ENCODE results near the gene CHN1. TPM values are rescaled to one million over a fixed set of nuclear protein-coding genes. Genes with fewer than 3 reads are reported as not detected.

The CHN1 gene
- total and polyA plus RNA-seq, 2 donors from 2014 or later = 6.5 to 14.1 TPM

GRCh38 chr2:174789001-174789400 is 216.2 kb downstream of the CHN1 start:
- H3K36me3 ChIP-seq (ENCODE audit: control insufficient read depth in 2 of 3, insufficient read depth in 3 of 3, low read length in 3 of 3) = no peaks in the 10 kb centered on the region
- no peak for FAIRE-seq
- H3K27ac ChIP-seq (ENCODE audit: low read depth in 2 of 2, low read length in 2 of 2) = no peak overlapping the region
- TF ChIP-seq CTCF (IDR thresholded peaks at IDR 0.05; ENCODE audit: borderline replicate concordance, extremely low read depth, insufficient read depth) = no peak
- no peak overlapping the region for H3K4me3 ChIP-seq (ENCODE audit: low read length in 3 of 3)
- H3K9me3 ChIP-seq (ENCODE audit: control insufficient read depth in 2 of 3, insufficient read depth in 1 of 3, low read length in 3 of 3) = no peaks in the 10 kb centered on the region
- H3K4me1 ChIP-seq (ENCODE audit: control insufficient read depth in 2 of 3, insufficient read depth in 2 of 3, low read depth in 1 of 3, low read length in 3 of 3) = no peaks in the 10 kb centered on the region
- H3K27me3 ChIP-seq (ENCODE audit: control insufficient read depth, insufficient read depth, low read length) = no peaks in the 10 kb centered on the region
- intact Hi-C loops (cut with DNase I) = no loop called here
- H3K9ac ChIP-seq (ENCODE audit: low read length in 3 of 3) = no peak overlapping the region
- no peak for DNase-seq

DNA sequence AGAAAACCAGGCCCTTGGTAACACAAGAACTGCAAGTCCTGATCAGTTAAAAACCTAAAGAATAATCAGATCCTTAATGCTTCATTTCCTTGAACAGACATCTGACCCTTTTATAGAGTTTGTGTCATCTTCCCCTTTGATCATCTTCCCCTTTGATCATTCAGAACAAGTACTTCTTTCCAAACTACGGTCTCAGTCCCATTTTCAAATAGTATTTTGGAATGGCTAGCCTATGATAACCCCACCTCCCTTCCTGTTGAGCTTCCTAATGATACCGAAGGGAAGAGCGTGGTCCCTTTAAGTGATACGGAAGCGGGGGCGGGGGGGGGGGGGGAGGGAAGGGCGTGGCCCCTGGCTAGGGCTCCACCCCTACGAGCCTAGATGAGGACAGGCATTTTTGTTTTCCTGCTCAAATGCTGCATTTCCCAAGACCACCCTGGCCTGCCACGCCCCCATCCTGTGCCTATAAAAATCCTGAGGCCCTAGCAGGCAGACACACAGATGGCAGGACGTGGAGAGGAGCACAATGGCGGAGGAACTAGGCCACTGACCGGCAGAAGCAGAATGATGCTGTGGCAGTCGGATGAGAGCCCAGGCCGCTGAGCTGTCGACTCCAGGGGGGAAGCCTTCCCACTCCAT is 216.8 kb downstream of the CHN1 start:
- H3K9ac ChIP-seq (ENCODE audit: low read length in 3 of 3) = no peak overlapping the region
- H3K9me3 ChIP-seq (ENCODE audit: control insufficient read depth in 2 of 3, insufficient read depth in 1 of 3, low read length in 3 of 3) = no peaks in the 10 kb centered on the region
- H3K27me3 ChIP-seq (ENCODE audit: control insufficient read depth, insufficient read depth, low read length) = no peaks in the 10 kb centered on the region
- FAIRE-seq (no peak), DNase-seq (peak in 2 of 5 donors; percentile 23 to 58)
- intact Hi-C loops (cut with DNase I) = no loop called here
- no peak overlapping the region for H3K4me3 ChIP-seq (ENCODE audit: low read length in 3 of 3)
- no peak for TF ChIP-seq CTCF (IDR thresholded peaks at IDR 0.05; ENCODE audit: borderline replicate concordance, extremely low read depth, insufficient read depth)
- no peak overlapping the region for H3K27ac ChIP-seq (ENCODE audit: low read depth in 2 of 2, low read length in 2 of 2)
- H3K36me3 ChIP-seq (ENCODE audit: control insufficient read depth in 2 of 3, insufficient read depth in 3 of 3, low read length in 3 of 3) = no peaks in the 10 kb centered on the region
- no peaks in the 10 kb centered on the region for H3K4me1 ChIP-seq (ENCODE audit: control insufficient read depth in 2 of 3, insufficient read depth in 2 of 3, low read depth in 1 of 3, low read length in 3 of 3)

- no peaks in the 10 kb centered on the region for H3K27me3 ChIP-seq (ENCODE audit: control insufficient read depth, insufficient read depth, low read length)
- no peaks in the 10 kb centered on the region for H3K4me1 ChIP-seq (ENCODE audit: control insufficient read depth in 2 of 3, insufficient read depth in 2 of 3, low read depth in 1 of 3, low read length in 3 of 3)
- intact Hi-C loops (cut with DNase I) = no loop called here
- DNase-seq (peak in 4 of 5 donors; percentile 37 to 69 (median 59)), FAIRE-seq (no peak)
- no peaks in the 10 kb centered on the region for H3K9me3 ChIP-seq (ENCODE audit: control insufficient read depth in 2 of 3, insufficient read depth in 1 of 3, low read length in 3 of 3)
- H3K36me3 ChIP-seq (ENCODE audit: control insufficient read depth in 2 of 3, insufficient read depth in 3 of 3, low read length in 3 of 3) = no peaks in the 10 kb centered on the region
- no peak for TF ChIP-seq CTCF (IDR thresholded peaks at IDR 0.05; ENCODE audit: borderline replicate concordance, extremely low read depth, insufficient read depth)
- no peak overlapping the region for H3K4me3 ChIP-seq (ENCODE audit: low read length in 3 of 3)
- H3K9ac ChIP-seq (ENCODE audit: low read length in 3 of 3) = no peak overlapping the region
- H3K27ac ChIP-seq (ENCODE audit: low read depth in 2 of 2, low read length in 2 of 2) = no peak overlapping the region
Observed at GRCh38 chr2:174787487-174788205, 217.5 kb downstream of the CHN1 start.

Measured in kidney (tissue), 14 donors.